Mammary epithelial cell (primary cell): Measurements from ENCODE around the gene LCN12.

Experiments
- EZH2 ChIP-seq: IDR thresholded peaks from 2 replicates; pipeline ENCODE4 v1.6.1; 2012; ENCODE audit warnings: low read length, inconsistent platforms, borderline replicate concordance
- TF ChIP-seq, protein P1 (sequence below), 2 donors: IDR thresholded peaks in 1 of 2; conservative IDR thresholded peaks in 1 of 2; 2 replicates each; pipeline ENCODE4 v1.5.1; 2011 to 2012; ENCODE audit warnings: inconsistent platforms in 2 of 2, low read length in 2 of 2, mild to moderate bottlenecking in 2 of 2, control low read depth in 1 of 2, low read depth in 1 of 2; ENCODE audit not compliant: insufficient read depth in 1 of 2; ENCODE audit errors: extremely low read depth in 1 of 2

DNA sequence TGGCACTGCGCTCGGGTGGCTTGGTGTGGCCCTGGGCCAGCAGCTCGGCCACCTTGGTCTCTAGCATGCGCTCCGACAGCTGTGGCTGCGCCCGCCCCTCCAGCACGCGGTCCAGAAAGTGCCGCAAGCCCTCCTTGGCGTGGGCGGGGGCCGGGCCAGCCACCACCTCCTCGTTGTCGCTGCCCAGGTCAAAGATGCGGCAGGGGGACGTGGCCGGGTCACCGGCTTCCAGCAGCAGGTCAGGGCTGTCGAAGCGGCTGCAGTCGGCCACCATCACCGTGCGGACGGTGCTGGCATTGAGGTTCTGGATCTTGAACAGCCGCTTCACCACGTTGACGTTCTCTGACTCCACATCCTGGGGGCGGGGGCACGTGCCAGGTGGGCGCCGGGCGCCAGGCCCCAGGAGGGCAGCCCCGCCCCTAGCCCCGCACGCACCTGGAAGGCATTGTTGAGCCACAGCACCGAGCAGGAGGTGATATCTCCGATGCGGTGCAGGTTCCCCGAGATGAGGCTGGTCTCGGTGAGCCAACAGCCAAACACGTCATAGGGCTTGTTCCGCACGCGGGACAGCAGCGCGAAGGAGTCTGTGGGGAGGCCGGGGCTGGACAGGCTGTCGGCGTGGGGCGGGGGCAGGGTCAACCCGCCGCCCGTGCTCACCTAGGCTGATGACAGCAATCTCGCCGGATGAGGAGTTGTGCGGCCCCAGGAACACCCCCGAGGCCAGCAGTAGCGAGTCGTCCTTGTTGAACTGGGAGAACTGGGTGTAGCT is 9.8 kb upstream of the LCN12 start:
- TF ChIP-seq, protein P1, sequence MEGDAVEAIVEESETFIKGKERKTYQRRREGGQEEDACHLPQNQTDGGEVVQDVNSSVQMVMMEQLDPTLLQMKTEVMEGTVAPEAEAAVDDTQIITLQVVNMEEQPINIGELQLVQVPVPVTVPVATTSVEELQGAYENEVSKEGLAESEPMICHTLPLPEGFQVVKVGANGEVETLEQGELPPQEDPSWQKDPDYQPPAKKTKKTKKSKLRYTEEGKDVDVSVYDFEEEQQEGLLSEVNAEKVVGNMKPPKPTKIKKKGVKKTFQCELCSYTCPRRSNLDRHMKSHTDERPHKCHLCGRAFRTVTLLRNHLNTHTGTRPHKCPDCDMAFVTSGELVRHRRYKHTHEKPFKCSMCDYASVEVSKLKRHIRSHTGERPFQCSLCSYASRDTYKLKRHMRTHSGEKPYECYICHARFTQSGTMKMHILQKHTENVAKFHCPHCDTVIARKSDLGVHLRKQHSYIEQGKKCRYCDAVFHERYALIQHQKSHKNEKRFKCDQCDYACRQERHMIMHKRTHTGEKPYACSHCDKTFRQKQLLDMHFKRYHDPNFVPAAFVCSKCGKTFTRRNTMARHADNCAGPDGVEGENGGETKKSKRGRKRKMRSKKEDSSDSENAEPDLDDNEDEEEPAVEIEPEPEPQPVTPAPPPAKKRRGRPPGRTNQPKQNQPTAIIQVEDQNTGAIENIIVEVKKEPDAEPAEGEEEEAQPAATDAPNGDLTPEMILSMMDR (conservative IDR thresholded peaks at IDR 0.05 in 1 of 2, IDR thresholded peaks at IDR 0.05 in 1 of 2; ENCODE audit: extremely low read depth in 1 of 2, insufficient read depth in 1 of 2, low read depth in 1 of 2, low read length in 2 of 2) = no peak
- no peak for TF ChIP-seq EZH2
